Measurements from ENCODE around the gene PLEKHN1.
A peak's percentile ranks its signal among the peaks of the same experiment; 100 is the strongest.

The PLEKHN1 gene

GRCh38 chr1:982765-983436, 16.6 kb downstream of the PLEKHN1 start (continued):
- TF ChIP-seq TCF7L2 (IDR thresholded peaks at IDR 0.05; ENCODE audit: borderline replicate concordance, low read depth, low read length), result no peak

- Histone ChIP-seq H3K36me3 (ENCODE audit: control insufficient read depth in 2 of 2, insufficient read depth in 1 of 2, low read length in 2 of 2) (no peaks in the 10 kb centered on the region), H3K27ac (ENCODE audit: extremely low read depth, low read depth, low read length) (no peak overlapping the region), H3K4me3 (ENCODE audit: low read depth, low read length) (no peak overlapping the region), H3K9me3 (ENCODE audit: control insufficient read depth, insufficient read depth, low read depth, low read length) (no peaks in the 10 kb centered on the region), H3K4me1 (ENCODE audit: control insufficient read depth, insufficient read depth, low read length) (no peaks in the 10 kb centered on the region)
- TF ChIP-seq ZFHX2 (tag by site-specific recombination; conservative IDR thresholded peaks at IDR 0.05) (peak; percentile 35; the same call in 1 of the 2 replicates), ZNF214 (tag by site-specific recombination; IDR thresholded peaks at IDR 0.05; ENCODE audit: borderline replicate concordance) (no peak), KLF9 (tag by site-specific recombination; IDR thresholded peaks at IDR 0.05; ENCODE audit: low read depth) (0 out of 2 replicates have a peak, but pooled peaks have one; percentile 20), ZNF518A (tag by site-specific recombination; conservative IDR thresholded peaks at IDR 0.05; ENCODE audit: low read depth) (no peak), PATZ1 (tag by site-specific recombination; IDR thresholded peaks at IDR 0.05) (peak; percentile 86), CTCF (tag by site-specific recombination; IDR thresholded peaks at IDR 0.05) (peak; percentile 54), GLIS2 (tag by site-specific recombination; IDR thresholded peaks at IDR 0.05) (peak; percentile 77), SP2 (tag by site-specific recombination; IDR thresholded peaks at IDR 0.05) (peak; percentile 32), GLIS1 (tag by site-specific recombination; IDR thresholded peaks at IDR 0.05) (peak; percentile 35), ZBTB10 (tag by site-specific recombination; IDR thresholded peaks at IDR 0.05) (peak; percentile 56), BCL6B (tag by site-specific recombination; IDR thresholded peaks at IDR 0.05) (no peak), PBX3 (CRISPR knock-in tag; IDR thresholded peaks at IDR 0.05) (0 out of 2 replicates have a peak, but pooled peaks have one; percentile 39), ZNF211 (tag by site-specific recombination; IDR thresholded peaks at IDR 0.05; ENCODE audit: low read depth) (no peak)
- CTCF ChIA-PET, result interaction anchor here (0.6 to 4.0 kb wide), 29 partner anchors 8 to 343 kb away, joined by 3 to 53 read pairs (median 4); partner anchors contain the start of gene AGRN
- POLR2A ChIA-PET, result interaction anchor here (0.9 to 2.0 kb wide), 2 partner anchors 11 to 308 kb away, joined by 3 to 11 read pairs; no protein-coding TSS in a partner anchor
Observed at GRCh38 chr1:983798-984475, 17.7 kb downstream of the PLEKHN1 start.

Measured in HEK293 (cell line).